Measurements from ENCODE around the gene YAE1. TPM values are rescaled to one million over a fixed set of nuclear protein-coding genes. Genes with fewer than 3 reads are reported as not detected.

YAE1 gene
- total and polyA plus RNA-seq, 2 experiments from 2014 or later, result 30.5 to 107 TPM

DNA sequence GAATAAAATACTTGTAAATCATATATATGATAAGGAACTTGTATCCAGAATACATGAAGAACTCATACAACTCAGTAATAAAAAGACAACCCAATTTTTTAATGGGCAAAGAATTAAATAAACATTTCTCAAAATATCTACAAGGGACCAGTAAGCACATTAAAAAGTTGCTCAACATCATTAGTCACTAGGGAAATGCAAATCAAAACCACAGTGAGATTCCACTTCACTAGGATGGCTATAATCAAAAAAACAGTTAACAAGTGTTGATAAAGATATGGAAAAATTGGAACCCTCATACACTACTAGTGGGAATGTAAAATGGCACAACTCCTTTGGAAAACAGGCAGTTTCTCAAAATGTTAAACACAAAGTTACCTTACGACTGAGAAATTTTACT is 40.3 kb upstream of the YAE1 start (continued):
- TF ChIP-seq, protein P1, sequence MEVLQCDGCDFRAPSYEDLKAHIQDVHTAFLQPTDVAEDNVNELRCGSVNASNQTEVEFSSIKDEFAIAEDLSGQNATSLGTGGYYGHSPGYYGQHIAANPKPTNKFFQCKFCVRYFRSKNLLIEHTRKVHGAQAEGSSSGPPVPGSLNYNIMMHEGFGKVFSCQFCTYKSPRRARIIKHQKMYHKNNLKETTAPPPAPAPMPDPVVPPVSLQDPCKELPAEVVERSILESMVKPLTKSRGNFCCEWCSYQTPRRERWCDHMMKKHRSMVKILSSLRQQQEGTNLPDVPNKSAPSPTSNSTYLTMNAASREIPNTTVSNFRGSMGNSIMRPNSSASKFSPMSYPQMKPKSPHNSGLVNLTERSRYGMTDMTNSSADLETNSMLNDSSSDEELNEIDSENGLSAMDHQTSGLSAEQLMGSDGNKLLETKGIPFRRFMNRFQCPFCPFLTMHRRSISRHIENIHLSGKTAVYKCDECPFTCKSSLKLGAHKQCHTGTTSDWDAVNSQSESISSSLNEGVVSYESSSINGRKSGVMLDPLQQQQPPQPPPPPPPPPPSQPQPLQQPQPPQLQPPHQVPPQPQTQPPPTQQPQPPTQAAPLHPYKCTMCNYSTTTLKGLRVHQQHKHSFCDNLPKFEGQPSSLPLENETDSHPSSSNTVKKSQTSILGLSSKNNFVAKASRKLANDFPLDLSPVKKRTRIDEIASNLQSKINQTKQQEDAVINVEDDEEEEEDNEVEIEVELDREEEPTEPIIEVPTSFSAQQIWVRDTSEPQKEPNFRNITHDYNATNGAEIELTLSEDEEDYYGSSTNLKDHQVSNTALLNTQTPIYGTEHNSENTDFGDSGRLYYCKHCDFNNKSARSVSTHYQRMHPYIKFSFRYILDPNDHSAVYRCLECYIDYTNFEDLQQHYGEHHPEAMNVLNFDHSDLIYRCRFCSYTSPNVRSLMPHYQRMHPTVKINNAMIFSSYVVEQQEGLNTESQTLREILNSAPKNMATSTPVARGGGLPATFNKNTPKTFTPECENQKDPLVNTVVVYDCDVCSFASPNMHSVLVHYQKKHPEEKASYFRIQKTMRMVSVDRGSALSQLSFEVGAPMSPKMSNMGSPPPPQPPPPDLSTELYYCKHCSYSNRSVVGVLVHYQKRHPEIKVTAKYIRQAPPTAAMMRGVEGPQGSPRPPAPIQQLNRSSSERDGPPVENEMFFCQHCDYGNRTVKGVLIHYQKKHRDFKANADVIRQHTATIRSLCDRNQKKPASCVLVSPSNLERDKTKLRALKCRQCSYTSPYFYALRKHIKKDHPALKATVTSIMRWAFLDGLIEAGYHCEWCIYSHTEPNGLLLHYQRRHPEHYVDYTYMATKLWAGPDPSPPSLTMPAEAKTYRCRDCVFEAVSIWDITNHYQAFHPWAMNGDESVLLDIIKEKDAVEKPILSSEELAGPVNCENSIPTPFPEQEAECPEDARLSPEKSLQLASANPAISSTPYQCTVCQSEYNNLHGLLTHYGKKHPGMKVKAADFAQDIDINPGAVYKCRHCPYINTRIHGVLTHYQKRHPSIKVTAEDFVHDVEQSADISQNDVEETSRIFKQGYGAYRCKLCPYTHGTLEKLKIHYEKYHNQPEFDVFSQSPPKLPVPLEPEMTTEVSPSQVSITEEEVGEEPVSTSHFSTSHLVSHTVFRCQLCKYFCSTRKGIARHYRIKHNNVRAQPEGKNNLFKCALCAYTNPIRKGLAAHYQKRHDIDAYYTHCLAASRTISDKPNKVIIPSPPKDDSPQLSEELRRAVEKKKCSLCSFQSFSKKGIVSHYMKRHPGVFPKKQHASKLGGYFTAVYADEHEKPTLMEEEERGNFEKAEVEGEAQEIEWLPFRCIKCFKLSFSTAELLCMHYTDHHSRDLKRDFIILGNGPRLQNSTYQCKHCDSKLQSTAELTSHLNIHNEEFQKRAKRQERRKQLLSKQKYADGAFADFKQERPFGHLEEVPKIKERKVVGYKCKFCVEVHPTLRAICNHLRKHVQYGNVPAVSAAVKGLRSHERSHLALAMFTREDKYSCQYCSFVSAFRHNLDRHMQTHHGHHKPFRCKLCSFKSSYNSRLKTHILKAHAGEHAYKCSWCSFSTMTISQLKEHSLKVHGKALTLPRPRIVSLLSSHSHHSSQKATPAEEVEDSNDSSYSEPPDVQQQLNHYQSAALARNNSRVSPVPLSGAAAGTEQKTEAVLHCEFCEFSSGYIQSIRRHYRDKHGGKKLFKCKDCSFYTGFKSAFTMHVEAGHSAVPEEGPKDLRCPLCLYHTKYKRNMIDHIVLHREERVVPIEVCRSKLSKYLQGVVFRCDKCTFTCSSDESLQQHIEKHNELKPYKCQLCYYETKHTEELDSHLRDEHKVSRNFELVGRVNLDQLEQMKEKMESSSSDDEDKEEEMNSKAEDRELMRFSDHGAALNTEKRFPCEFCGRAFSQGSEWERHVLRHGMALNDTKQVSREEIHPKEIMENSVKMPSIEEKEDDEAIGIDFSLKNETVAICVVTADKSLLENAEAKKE (CRISPR knock-in tag; IDR thresholded peaks at IDR 0.05), result no peak
- no peak for TF ChIP-seq ZNF114 (CRISPR knock-in tag; IDR thresholded peaks at IDR 0.05)
- TF ChIP-seq NANOG (IDR thresholded peaks at IDR 0.05; ENCODE audit: borderline replicate concordance), result no peak
- no peak for TF ChIP-seq EZH2 (IDR thresholded peaks at IDR 0.05; ENCODE audit: low read depth, unreplicated experiment)

DNA sequence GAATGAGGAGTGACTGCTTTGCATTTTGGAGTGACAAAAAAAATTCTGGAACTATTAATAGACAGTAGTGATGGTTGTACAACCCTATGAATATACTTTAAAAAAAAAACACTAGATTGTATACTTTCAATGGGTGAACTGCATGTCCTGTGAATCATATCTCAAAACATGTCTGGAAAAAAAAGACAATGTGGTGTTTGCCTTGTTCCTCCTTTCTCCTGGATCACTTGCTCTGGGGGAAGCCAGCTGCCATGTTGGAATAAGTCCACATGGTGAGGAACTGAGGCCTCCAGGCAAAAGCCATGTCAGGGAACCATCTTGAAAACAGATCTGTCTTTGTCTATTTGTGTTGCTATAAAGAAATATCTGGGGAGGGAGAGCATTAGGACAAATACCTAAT is 39.5 kb upstream of the YAE1 start:
- Histone ChIP-seq H3K79me2 (replicated peaks; ENCODE audit: insufficient read depth) (no peaks in the 10 kb centered on the region), H3F3A (replicated peaks; ENCODE audit: low read depth) (no peaks in the 10 kb centered on the region), H3K4me2 (no peak overlapping the region), H3K27ac (ENCODE audit: low read depth) (no peak overlapping the region), H2AFZ (no peak overlapping the region), H3K4me1 (ENCODE audit: insufficient read depth) (no peaks in the 10 kb centered on the region; the same call in 1 of the 2 replicates), H3K27me3 (ENCODE audit: insufficient read depth) (no peaks in the 10 kb centered on the region), H3K36me3 (ENCODE audit: insufficient read depth) (no peaks in the 10 kb centered on the region), H4K20me1 (replicated peaks; ENCODE audit: insufficient read depth) (no peaks in the 10 kb centered on the region), H3K4me3 (no peak overlapping the region), H3K9me2 (ENCODE audit: insufficient read depth) (no peaks in the 10 kb centered on the region)
- no peak for ATAC-seq
- H3K27ac Mint-ChIP-seq, result no peak overlapping the region
- H3K4me3 Mint-ChIP-seq, result no peak overlapping the region
- peaks cover 15% of the 10 kb centered on the region for H3K4me1 Mint-ChIP-seq
- no peak for DNase-seq (ENCODE audit: low spot score)
- H3K36me3 Mint-ChIP-seq (ENCODE audit: low read depth), result no peaks in the 10 kb centered on the region
- peaks cover 5% of the 10 kb centered on the region for H3K27me3 Mint-ChIP-seq (ENCODE audit: insufficient read depth, low read depth, poor library complexity)
- no peaks in the 10 kb centered on the region; the same call in 2 of the 3 replicates for H3K9me3 Mint-ChIP-seq
- TF ChIP-seq JUNB (IDR thresholded peaks at IDR 0.05; ENCODE audit: unreplicated experiment) (no peak), NANOG (IDR thresholded peaks at IDR 0.05; ENCODE audit: borderline replicate concordance) (no peak), ZNF331 (CRISPR knock-in tag; IDR thresholded peaks at IDR 0.05; ENCODE audit: low read depth) (no peak), EZH2phosphoT487 (IDR thresholded peaks at IDR 0.05; ENCODE audit: unreplicated experiment) (no peak), ZNF114 (CRISPR knock-in tag; IDR thresholded peaks at IDR 0.05) (no peak), EZH2 (IDR thresholded peaks at IDR 0.05; ENCODE audit: low read depth, unreplicated experiment) (no peak), POLR2AphosphoS5 (IDR thresholded peaks at IDR 0.05; ENCODE audit: low read depth) (no peak)
- TF ChIP-seq, protein P2, sequence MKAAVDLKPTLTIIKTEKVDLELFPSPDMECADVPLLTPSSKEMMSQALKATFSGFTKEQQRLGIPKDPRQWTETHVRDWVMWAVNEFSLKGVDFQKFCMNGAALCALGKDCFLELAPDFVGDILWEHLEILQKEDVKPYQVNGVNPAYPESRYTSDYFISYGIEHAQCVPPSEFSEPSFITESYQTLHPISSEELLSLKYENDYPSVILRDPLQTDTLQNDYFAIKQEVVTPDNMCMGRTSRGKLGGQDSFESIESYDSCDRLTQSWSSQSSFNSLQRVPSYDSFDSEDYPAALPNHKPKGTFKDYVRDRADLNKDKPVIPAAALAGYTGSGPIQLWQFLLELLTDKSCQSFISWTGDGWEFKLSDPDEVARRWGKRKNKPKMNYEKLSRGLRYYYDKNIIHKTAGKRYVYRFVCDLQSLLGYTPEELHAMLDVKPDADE (IDR thresholded peaks at IDR 0.05), result no peak
- TF ChIP-seq, protein P3, sequence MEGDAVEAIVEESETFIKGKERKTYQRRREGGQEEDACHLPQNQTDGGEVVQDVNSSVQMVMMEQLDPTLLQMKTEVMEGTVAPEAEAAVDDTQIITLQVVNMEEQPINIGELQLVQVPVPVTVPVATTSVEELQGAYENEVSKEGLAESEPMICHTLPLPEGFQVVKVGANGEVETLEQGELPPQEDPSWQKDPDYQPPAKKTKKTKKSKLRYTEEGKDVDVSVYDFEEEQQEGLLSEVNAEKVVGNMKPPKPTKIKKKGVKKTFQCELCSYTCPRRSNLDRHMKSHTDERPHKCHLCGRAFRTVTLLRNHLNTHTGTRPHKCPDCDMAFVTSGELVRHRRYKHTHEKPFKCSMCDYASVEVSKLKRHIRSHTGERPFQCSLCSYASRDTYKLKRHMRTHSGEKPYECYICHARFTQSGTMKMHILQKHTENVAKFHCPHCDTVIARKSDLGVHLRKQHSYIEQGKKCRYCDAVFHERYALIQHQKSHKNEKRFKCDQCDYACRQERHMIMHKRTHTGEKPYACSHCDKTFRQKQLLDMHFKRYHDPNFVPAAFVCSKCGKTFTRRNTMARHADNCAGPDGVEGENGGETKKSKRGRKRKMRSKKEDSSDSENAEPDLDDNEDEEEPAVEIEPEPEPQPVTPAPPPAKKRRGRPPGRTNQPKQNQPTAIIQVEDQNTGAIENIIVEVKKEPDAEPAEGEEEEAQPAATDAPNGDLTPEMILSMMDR (conservative IDR thresholded peaks at IDR 0.05; ENCODE audit: low read depth in 2 of 2), result no peak

Measured in GM23338 (cell line).